ENCODE data around the gene HAGHL. TPM values are rescaled to one million over a fixed set of nuclear protein-coding genes. Genes with fewer than 3 reads are reported as not detected.

Gene HAGHL
- polyA plus RNA-seq, 1 experiment, result 7.0 TPM

- Histone ChIP-seq H3K27me3 (ENCODE audit: control insufficient read depth, insufficient read depth, low read length) (no peaks in the 10 kb centered on the region), H3K36me3 (ENCODE audit: control insufficient read depth, insufficient read depth, low read length) (0 out of 2 replicates have a peak, but pooled peaks cover 2% of the 10 kb centered on the region), H3K4me3 (ENCODE audit: low read depth, low read length) (no peak overlapping the region)
- DNase-seq (ENCODE audit: low read depth), result no peak
- ChIA-PET POLR2A (no interaction called here), CTCF (interaction anchor here (1.1 to 2.9 kb wide), 4 partner anchors 10 to 15 kb away, joined by 3 to 18 read pairs (median 8); partner anchors contain the start of genes CIAO3 and METRN)
- no peak for TF ChIP-seq CTCF (IDR thresholded peaks at IDR 0.05; ENCODE audit: insufficient read depth, low read depth, low read length)
Measured at GRCh38 chr16:725463-726187, 1.3 kb upstream of the HAGHL start.

GRCh38 chr16:726188-726437, 793 bp upstream of the HAGHL start:
- no peak for DNase-seq (ENCODE audit: low read depth)
- H3K27me3 ChIP-seq (ENCODE audit: control insufficient read depth, insufficient read depth, low read length), result no peaks in the 10 kb centered on the region
- CTCF ChIA-PET, result interaction anchor here (1.3 to 2.9 kb wide), 3 partner anchors 10 to 15 kb away, joined by 3 to 18 read pairs (median 14); partner anchors contain the start of gene METRN
- H3K4me3 ChIP-seq (ENCODE audit: low read depth, low read length), result no peak overlapping the region
- no peak for TF ChIP-seq CTCF (IDR thresholded peaks at IDR 0.05; ENCODE audit: insufficient read depth, low read depth, low read length)
- H3K36me3 ChIP-seq (ENCODE audit: control insufficient read depth, insufficient read depth, low read length), result 0 out of 2 replicates have a peak, but pooled peaks cover 2% of the 10 kb centered on the region
- POLR2A ChIA-PET, result no interaction called here

GRCh38 chr16:727291-727977, 528 bp downstream of the HAGHL start:
- TF ChIP-seq CTCF (IDR thresholded peaks at IDR 0.05; ENCODE audit: insufficient read depth, low read depth, low read length), result no peak
- no peak for DNase-seq (ENCODE audit: low read depth)
- no peaks in the 10 kb centered on the region for H3K27me3 ChIP-seq (ENCODE audit: control insufficient read depth, insufficient read depth, low read length)
- peak overlapping the region; percentile 66 for H3K4me3 ChIP-seq (ENCODE audit: low read depth, low read length)
- H3K36me3 ChIP-seq (ENCODE audit: control insufficient read depth, insufficient read depth, low read length), result peaks cover 7% of the 10 kb centered on the region
- ChIA-PET CTCF (interaction anchor here (1.5 to 2.8 kb wide), 2 partner anchors 15 to 60 kb away, joined by 3 to 14 read pairs; partner anchors contain the start of gene RPUSD1), POLR2A (no interaction called here)

GRCh38 chr16:728131-728889, 1.4 kb downstream of the HAGHL start:
- CTCF ChIA-PET, result interaction anchor here (1.5 to 2.8 kb wide), 2 partner anchors 16 to 60 kb away, joined by 3 to 14 read pairs; partner anchors contain the start of gene RPUSD1
- TF ChIP-seq CTCF (IDR thresholded peaks at IDR 0.05; ENCODE audit: insufficient read depth, low read depth, low read length), result no peak
- Histone ChIP-seq H3K4me3 (ENCODE audit: low read depth, low read length) (peak overlapping the region; percentile 66), H3K36me3 (ENCODE audit: control insufficient read depth, insufficient read depth, low read length) (peaks cover 11% of the 10 kb centered on the region), H3K27me3 (ENCODE audit: control insufficient read depth, insufficient read depth, low read length) (no peaks in the 10 kb centered on the region)
- no peak for DNase-seq (ENCODE audit: low read depth)
- POLR2A ChIA-PET, result interaction anchor here (1.0 kb wide), 1 partner anchor 13 kb away, joined by 3 read pairs; the partner anchor contains the start of gene METRN

Data from BJ (cell line).